NT2/D1 (cell line): Measurements from ENCODE around the gene DROSHA.

Source experiments
- SUZ12 ChIP-seq: IDR thresholded peaks from 2 replicates; pipeline ENCODE4 v1.6.1; 2011; ENCODE audit not compliant: insufficient read length, insufficient read depth; ENCODE audit errors: extremely low read depth
- ZNF274 ChIP-seq: IDR thresholded peaks from 2 replicates; pipeline ENCODE4 v1.6.1; 2011; ENCODE audit warnings: mild to moderate bottlenecking, low read depth, low read length

DNA sequence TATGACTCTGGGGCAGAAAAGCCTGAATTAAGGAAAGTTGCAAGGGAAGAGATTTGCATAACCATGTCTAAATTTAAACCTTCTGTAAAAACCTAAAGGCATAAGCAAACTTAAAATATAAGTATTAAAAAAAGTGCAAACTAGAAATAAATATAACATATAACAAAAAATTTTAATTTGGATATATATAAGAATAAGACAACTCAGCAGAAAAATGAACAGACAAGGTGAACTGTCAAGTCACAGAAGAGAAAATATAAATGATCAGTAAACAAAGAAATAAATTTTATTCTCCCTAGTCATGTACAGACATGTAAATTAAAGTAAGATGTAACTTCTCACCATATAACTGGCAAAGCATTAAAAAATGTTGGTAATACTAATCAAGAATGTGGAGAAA is 37.2 kb upstream of the DROSHA start:
- no peak for TF ChIP-seq ZNF274
- no peak for TF ChIP-seq SUZ12
